Stimulated activated naive CD8-positive, alpha-beta T cell treated with anti-CD3 and anti-CD28 coated beads, Interleukin-15, Interleukin-2, amounts not matched to agents 100 ng/mL and 50 ng/mL, for 24 hours (primary cell): ENCODE results near the gene DKK3.
A peak's percentile ranks its signal among the peaks of the same experiment; 100 is the strongest.

Experiments
- H3K27ac Mint-ChIP-seq: one replicate; pipeline ENCODE4 v1.8.0; 2021; ENCODE audit warnings: mild to moderate bottlenecking, mixed read lengths
- H3K27me3 Mint-ChIP-seq: one replicate; pipeline ENCODE4 v1.8.0; 2021; ENCODE audit warnings: mixed read lengths
- H3K36me3 Mint-ChIP-seq: one replicate; pipeline ENCODE4 v1.8.0; 2021; ENCODE audit warnings: low read depth, mixed read lengths
- H3K4me1 Mint-ChIP-seq: one replicate; pipeline ENCODE4 v1.8.0; 2021; ENCODE audit warnings: low read depth, mixed read lengths
- H3K4me3 Mint-ChIP-seq: one replicate; pipeline ENCODE4 v1.8.0; 2021; ENCODE audit warnings: mild to moderate bottlenecking, mixed read lengths
- H3K9me3 Mint-ChIP-seq: one replicate; pipeline ENCODE4 v1.8.0; 2021; ENCODE audit warnings: mixed read lengths

The DKK3 gene

GRCh38 chr11:11963842-11964773 lies 44.3 kb downstream of the DKK3 start:
- Mint-ChIP-seq H3K27me3 (no peaks in the 10 kb centered on the region), H3K4me3 (no peak overlapping the region), H3K4me1 (peaks cover 21% of the 10 kb centered on the region), H3K36me3 (no peaks in the 10 kb centered on the region), H3K9me3 (no peaks in the 10 kb centered on the region), H3K27ac (no peak overlapping the region)

GRCh38 chr11:11963067-11963466 lies 45.4 kb downstream of the DKK3 start:
- Mint-ChIP-seq H3K4me3 (no peak overlapping the region), H3K4me1 (peaks cover 25% of the 10 kb centered on the region), H3K27ac (no peak overlapping the region), H3K36me3 (peaks cover 6% of the 10 kb centered on the region), H3K27me3 (no peaks in the 10 kb centered on the region), H3K9me3 (no peaks in the 10 kb centered on the region)

- H3K27me3 Mint-ChIP-seq = no peaks in the 10 kb centered on the region
- no peak overlapping the region for H3K27ac Mint-ChIP-seq
- peaks cover 12% of the 10 kb centered on the region for H3K36me3 Mint-ChIP-seq
- no peaks in the 10 kb centered on the region for H3K9me3 Mint-ChIP-seq
- peaks cover 25% of the 10 kb centered on the region for H3K4me1 Mint-ChIP-seq
- H3K4me3 Mint-ChIP-seq = no peak overlapping the region
Observed at GRCh38 chr11:11961399-11962028, 46.9 kb downstream of the DKK3 start.

GRCh38 chr11:11960687-11961086 lies 47.7 kb downstream of the DKK3 start:
- no peak overlapping the region for H3K27ac Mint-ChIP-seq
- peaks cover 20% of the 10 kb centered on the region for H3K36me3 Mint-ChIP-seq
- peaks cover 25% of the 10 kb centered on the region for H3K4me1 Mint-ChIP-seq
- no peak overlapping the region for H3K4me3 Mint-ChIP-seq
- no peaks in the 10 kb centered on the region for H3K9me3 Mint-ChIP-seq
- H3K27me3 Mint-ChIP-seq = no peaks in the 10 kb centered on the region

GRCh38 chr11:11959601-11960000 lies 48.8 kb downstream of the DKK3 start:
- H3K27me3 Mint-ChIP-seq = no peaks in the 10 kb centered on the region
- H3K4me1 Mint-ChIP-seq = peaks cover 25% of the 10 kb centered on the region
- H3K4me3 Mint-ChIP-seq = no peak overlapping the region
- no peak overlapping the region for H3K27ac Mint-ChIP-seq
- no peaks in the 10 kb centered on the region for H3K9me3 Mint-ChIP-seq
- H3K36me3 Mint-ChIP-seq = peaks cover 26% of the 10 kb centered on the region

GRCh38 chr11:11958403-11959231 lies 49.8 kb downstream of the DKK3 start:
- no peaks in the 10 kb centered on the region for H3K27me3 Mint-ChIP-seq
- H3K27ac Mint-ChIP-seq = no peak overlapping the region
- H3K4me3 Mint-ChIP-seq = no peak overlapping the region
- H3K4me1 Mint-ChIP-seq = peaks cover 25% of the 10 kb centered on the region
- peaks cover 32% of the 10 kb centered on the region for H3K36me3 Mint-ChIP-seq
- no peaks in the 10 kb centered on the region for H3K9me3 Mint-ChIP-seq

GRCh38 chr11:11956006-11956405 lies 52.4 kb downstream of the DKK3 start:
- Mint-ChIP-seq H3K27ac (no peak overlapping the region), H3K27me3 (no peaks in the 10 kb centered on the region), H3K4me1 (peaks cover 22% of the 10 kb centered on the region), H3K36me3 (peaks cover 58% of the 10 kb centered on the region), H3K9me3 (no peaks in the 10 kb centered on the region), H3K4me3 (no peak overlapping the region)

- H3K27me3 Mint-ChIP-seq = no peaks in the 10 kb centered on the region
- H3K4me1 Mint-ChIP-seq = no peaks in the 10 kb centered on the region
- no peak overlapping the region for H3K4me3 Mint-ChIP-seq
- peak overlapping the region; percentile 15 for H3K27ac Mint-ChIP-seq
- no peaks in the 10 kb centered on the region for H3K9me3 Mint-ChIP-seq
- peaks cover 79% of the 10 kb centered on the region for H3K36me3 Mint-ChIP-seq
Observed at GRCh38 chr11:11952036-11952435, 56.4 kb downstream of the DKK3 start.

- Mint-ChIP-seq H3K27me3 (no peaks in the 10 kb centered on the region), H3K36me3 (peaks cover 64% of the 10 kb centered on the region), H3K4me3 (no peak overlapping the region), H3K27ac (no peak overlapping the region), H3K9me3 (no peaks in the 10 kb centered on the region), H3K4me1 (no peaks in the 10 kb centered on the region)
Observed at GRCh38 chr11:11949482-11949881, 58.9 kb downstream of the DKK3 start.

- Mint-ChIP-seq H3K36me3 (peaks cover 64% of the 10 kb centered on the region), H3K4me3 (no peak overlapping the region), H3K4me1 (no peaks in the 10 kb centered on the region), H3K27me3 (no peaks in the 10 kb centered on the region), H3K27ac (no peak overlapping the region), H3K9me3 (no peaks in the 10 kb centered on the region)
Observed at GRCh38 chr11:11948242-11948947, 60.0 kb downstream of the DKK3 start.

GRCh38 chr11:11947825-11948224 lies 60.6 kb downstream of the DKK3 start:
- Mint-ChIP-seq H3K36me3 (peaks cover 63% of the 10 kb centered on the region), H3K4me1 (no peaks in the 10 kb centered on the region), H3K27ac (no peak overlapping the region), H3K4me3 (no peak overlapping the region), H3K27me3 (no peaks in the 10 kb centered on the region), H3K9me3 (no peaks in the 10 kb centered on the region)

GRCh38 chr11:11946878-11947277 lies 61.5 kb downstream of the DKK3 start:
- H3K27ac Mint-ChIP-seq = no peak overlapping the region
- peaks cover 62% of the 10 kb centered on the region for H3K36me3 Mint-ChIP-seq
- H3K9me3 Mint-ChIP-seq = no peaks in the 10 kb centered on the region
- no peaks in the 10 kb centered on the region for H3K27me3 Mint-ChIP-seq
- H3K4me1 Mint-ChIP-seq = no peaks in the 10 kb centered on the region
- H3K4me3 Mint-ChIP-seq = no peak overlapping the region

- peak overlapping the region; percentile 1 for H3K27ac Mint-ChIP-seq
- H3K4me3 Mint-ChIP-seq = no peak overlapping the region
- H3K4me1 Mint-ChIP-seq = no peaks in the 10 kb centered on the region
- no peaks in the 10 kb centered on the region for H3K27me3 Mint-ChIP-seq
- H3K9me3 Mint-ChIP-seq = no peaks in the 10 kb centered on the region
- H3K36me3 Mint-ChIP-seq = peaks cover 61% of the 10 kb centered on the region
Observed at GRCh38 chr11:11946180-11946579, 62.2 kb downstream of the DKK3 start.

- Mint-ChIP-seq H3K4me1 (no peaks in the 10 kb centered on the region), H3K36me3 (peaks cover 56% of the 10 kb centered on the region), H3K27ac (no peak overlapping the region)
Observed at GRCh38 chr11:11944444-11944843, 64.0 kb downstream of the DKK3 start.

More at GRCh38 chr11:11944444-11944843, 64.0 kb downstream of the DKK3 start:
- H3K4me3 Mint-ChIP-seq = no peak overlapping the region
- no peaks in the 10 kb centered on the region for H3K27me3 Mint-ChIP-seq
- H3K9me3 Mint-ChIP-seq = no peaks in the 10 kb centered on the region
